Measurements from ENCODE around the gene RABL2A.
"Not testable (repeated sequence)": the region's sequence is repeated elsewhere in the genome, so short reads cannot be mapped to it uniquely, and the experiment has no call there.

GRCh38 chr2:113597164-113597563 is 29.9 kb upstream of the RABL2A start:
- TF ChIP-seq CTCF, POLR2A (IDR thresholded peaks at IDR 0.05): not testable (repeated sequence)

All from vagina (tissue), 2 donors.